ENCODE data around the gene CABLES2. TPM values are rescaled to one million over a fixed set of nuclear protein-coding genes. Genes with fewer than 3 reads are reported as not detected.
A peak's percentile ranks its signal among the peaks of the same experiment; 100 is the strongest.

Gene CABLES2
- total and polyA plus RNA-seq, 2 donors (not counting 3 experiments of a cell fraction or from before 2014, with no cell fraction given), result 7.8 to 9.9 TPM

DNA sequence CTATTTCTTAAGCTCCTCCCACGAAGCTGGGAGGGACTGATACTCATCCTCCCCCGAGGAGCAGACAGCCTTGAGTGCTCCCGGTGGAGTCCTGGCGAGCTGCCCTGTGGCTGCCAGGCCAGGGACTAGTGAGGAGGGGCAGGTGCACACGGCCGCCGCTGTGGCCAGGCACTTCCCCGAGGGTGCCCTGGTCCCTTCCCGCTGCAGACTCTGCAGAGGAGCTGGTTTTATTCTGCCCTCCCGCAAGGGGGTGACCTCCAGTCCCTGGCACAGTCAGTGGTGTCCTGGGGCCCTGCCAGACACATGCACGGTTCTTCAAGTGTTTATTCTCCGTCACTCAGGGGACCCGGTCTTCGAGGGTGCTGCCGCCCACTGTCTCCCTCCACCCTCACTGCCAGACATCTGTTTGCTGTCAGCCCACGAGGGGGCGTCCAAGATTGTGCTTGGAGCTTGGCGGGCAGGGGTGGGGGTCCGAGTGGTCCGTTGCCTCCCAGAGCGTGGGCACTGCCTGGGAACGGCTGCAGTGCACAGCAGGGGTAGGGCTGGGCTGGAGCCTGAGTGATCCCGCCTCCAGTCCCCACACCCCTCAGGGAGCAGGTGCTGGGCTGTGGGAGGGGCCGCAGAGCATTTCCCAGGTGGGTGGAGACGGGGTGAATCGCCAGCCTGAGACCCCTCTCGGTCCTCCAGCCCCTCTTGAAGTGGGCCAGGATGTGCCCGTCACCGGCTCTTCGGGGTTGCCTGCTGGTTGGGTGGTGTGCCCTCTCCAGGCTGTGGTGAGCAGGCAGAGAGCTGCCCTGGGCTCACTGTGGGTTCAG lies 3.1 kb upstream of the CABLES2 start:
- Histone ChIP-seq H3K36me3 (ENCODE audit: control insufficient read depth in 2 of 2, extremely low read depth in 1 of 2, insufficient read depth in 2 of 2, low read length in 2 of 2) (no peaks in the 10 kb centered on the region), H3K79me2 (ENCODE audit: control insufficient read depth, insufficient read depth, low read length) (peaks cover 7% of the 10 kb centered on the region), H3K9me1 (replicated peaks; ENCODE audit: control insufficient read depth, extremely low read depth, insufficient read depth, low read length) (no peaks in the 10 kb centered on the region), H3K9ac (replicated peaks; ENCODE audit: extremely low read depth, insufficient read depth, low read length) (no peak overlapping the region), H4K20me1 (replicated peaks; ENCODE audit: control insufficient read depth, extremely low read depth, insufficient read depth, low read length) (no peaks in the 10 kb centered on the region), H3K4me1 (ENCODE audit: control insufficient read depth, extremely low read depth, insufficient read depth, low read length) (peaks cover 11% of the 10 kb centered on the region), H3K27ac (ENCODE audit: insufficient read depth, low read depth, low read length) (no peak overlapping the region), H3K4me2 (ENCODE audit: insufficient read depth, low read length) (no peak overlapping the region), H3K9me3 (replicated peaks; ENCODE audit: control insufficient read depth, insufficient read depth, low read length) (no peaks in the 10 kb centered on the region), H3K4me3 (replicated peaks in 1 of 3; ENCODE audit: insufficient read depth in 1 of 3, low read depth in 1 of 3, low read length in 3 of 3) (no peak overlapping the region), H2AFZ (ENCODE audit: low read depth, low read length) (no peak overlapping the region), H3K27me3 (ENCODE audit: control insufficient read depth in 2 of 2, insufficient read depth in 2 of 2, low read length in 2 of 2) (no peaks in the 10 kb centered on the region)
- intact Hi-C loops (cut with micrococcal nuclease) (loop anchor here (5.0 kb wide), 1 partner anchor 207 kb away; no protein-coding TSS in a partner anchor), dilution Hi-C loops (cut with MboI; ENCODE audit: extremely low pct_ligation_motif_present, low sequenced_read_pairs) (no loop called here)
- BruUV-seq (replicated peaks), result no TSS peak
- ChIA-PET POLR2A (no interaction called here), CTCF (interaction anchor here (0.6 to 2.9 kb wide), 19 partner anchors 9 to 592 kb away, joined by 3 to 32 read pairs (median 4); partner anchors contain the start of gene RBBP8NL)
- DNase-seq (ENCODE audit: low read depth, low spot score) (peak; percentile 28), FAIRE-seq (no peak)
- TF ChIP-seq FOS (IDR thresholded peaks at IDR 0.05; ENCODE audit: borderline replicate concordance, insufficient read depth, low read length), result no peak
- TF ChIP-seq, protein P1, sequence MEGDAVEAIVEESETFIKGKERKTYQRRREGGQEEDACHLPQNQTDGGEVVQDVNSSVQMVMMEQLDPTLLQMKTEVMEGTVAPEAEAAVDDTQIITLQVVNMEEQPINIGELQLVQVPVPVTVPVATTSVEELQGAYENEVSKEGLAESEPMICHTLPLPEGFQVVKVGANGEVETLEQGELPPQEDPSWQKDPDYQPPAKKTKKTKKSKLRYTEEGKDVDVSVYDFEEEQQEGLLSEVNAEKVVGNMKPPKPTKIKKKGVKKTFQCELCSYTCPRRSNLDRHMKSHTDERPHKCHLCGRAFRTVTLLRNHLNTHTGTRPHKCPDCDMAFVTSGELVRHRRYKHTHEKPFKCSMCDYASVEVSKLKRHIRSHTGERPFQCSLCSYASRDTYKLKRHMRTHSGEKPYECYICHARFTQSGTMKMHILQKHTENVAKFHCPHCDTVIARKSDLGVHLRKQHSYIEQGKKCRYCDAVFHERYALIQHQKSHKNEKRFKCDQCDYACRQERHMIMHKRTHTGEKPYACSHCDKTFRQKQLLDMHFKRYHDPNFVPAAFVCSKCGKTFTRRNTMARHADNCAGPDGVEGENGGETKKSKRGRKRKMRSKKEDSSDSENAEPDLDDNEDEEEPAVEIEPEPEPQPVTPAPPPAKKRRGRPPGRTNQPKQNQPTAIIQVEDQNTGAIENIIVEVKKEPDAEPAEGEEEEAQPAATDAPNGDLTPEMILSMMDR (IDR thresholded peaks at IDR 0.05; ENCODE audit: extremely low read depth in 1 of 2, insufficient read depth in 1 of 2, low read depth in 1 of 2, low read length in 2 of 2), result peak; percentile 42 to 71
- TF ChIP-seq MAX (IDR thresholded peaks at IDR 0.05; ENCODE audit: insufficient read depth, insufficient read length), result no peak
- no peak for TF ChIP-seq MYC (IDR thresholded peaks at IDR 0.05; ENCODE audit: low read depth, low read length)
- no peak for TF ChIP-seq POLR2AphosphoS5 (IDR thresholded peaks at IDR 0.05; ENCODE audit: insufficient read depth, low read depth, low read length)
- TF ChIP-seq JUN (IDR thresholded peaks at IDR 0.05; ENCODE audit: borderline replicate concordance, insufficient read depth, insufficient read length, low read depth), result no peak
- no peak for TF ChIP-seq GATA2 (IDR thresholded peaks at IDR 0.05; ENCODE audit: insufficient read depth, insufficient read length, low read depth, low read length)
- TF ChIP-seq POLR2A (IDR thresholded peaks at IDR 0.05; ENCODE audit: low read depth, low read length), result no peak
